ENCODE measurements around the gene MRPL58.

MRPL58 gene

GRCh38 chr17:75049057-75049456 is 36.6 kb downstream of the MRPL58 start:
- H3K27me3 ChIP-seq (ENCODE audit: insufficient read depth, low read depth, severe bottlenecking), result no peaks in the 10 kb centered on the region
- H3K9me3 ChIP-seq (ENCODE audit: severe bottlenecking), result no peaks in the 10 kb centered on the region
- TF ChIP-seq, protein P1, sequence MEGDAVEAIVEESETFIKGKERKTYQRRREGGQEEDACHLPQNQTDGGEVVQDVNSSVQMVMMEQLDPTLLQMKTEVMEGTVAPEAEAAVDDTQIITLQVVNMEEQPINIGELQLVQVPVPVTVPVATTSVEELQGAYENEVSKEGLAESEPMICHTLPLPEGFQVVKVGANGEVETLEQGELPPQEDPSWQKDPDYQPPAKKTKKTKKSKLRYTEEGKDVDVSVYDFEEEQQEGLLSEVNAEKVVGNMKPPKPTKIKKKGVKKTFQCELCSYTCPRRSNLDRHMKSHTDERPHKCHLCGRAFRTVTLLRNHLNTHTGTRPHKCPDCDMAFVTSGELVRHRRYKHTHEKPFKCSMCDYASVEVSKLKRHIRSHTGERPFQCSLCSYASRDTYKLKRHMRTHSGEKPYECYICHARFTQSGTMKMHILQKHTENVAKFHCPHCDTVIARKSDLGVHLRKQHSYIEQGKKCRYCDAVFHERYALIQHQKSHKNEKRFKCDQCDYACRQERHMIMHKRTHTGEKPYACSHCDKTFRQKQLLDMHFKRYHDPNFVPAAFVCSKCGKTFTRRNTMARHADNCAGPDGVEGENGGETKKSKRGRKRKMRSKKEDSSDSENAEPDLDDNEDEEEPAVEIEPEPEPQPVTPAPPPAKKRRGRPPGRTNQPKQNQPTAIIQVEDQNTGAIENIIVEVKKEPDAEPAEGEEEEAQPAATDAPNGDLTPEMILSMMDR (IDR thresholded peaks at IDR 0.05; ENCODE audit: low read depth, low read length), result no peak
- H3K27ac ChIP-seq, result no peak overlapping the region
- peaks cover 53% of the 10 kb centered on the region for H3K36me3 ChIP-seq
- no peak for DNase-seq
- no peak overlapping the region for H3K4me3 ChIP-seq (ENCODE audit: low read depth, low read length)

DNA sequence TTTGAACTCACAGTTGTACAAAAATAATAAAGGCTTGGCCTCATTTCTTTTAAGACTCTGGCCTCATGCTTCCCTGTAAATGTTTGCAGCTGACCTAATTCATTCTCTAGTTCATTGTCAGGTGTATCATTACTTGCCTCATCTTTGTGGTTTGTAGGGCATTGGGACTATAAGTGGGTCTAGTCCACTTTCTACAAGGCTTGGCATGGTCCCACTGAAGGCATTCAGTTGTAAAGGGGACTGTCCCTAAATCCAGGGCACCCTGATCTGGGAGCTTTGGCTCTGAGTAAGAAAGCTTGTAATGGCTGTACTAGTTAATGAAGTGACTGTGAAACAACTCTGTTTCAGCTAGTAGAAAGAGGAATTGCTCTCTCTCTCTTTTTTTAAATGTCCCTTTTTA is 37.2 kb downstream of the MRPL58 start:
- H3K36me3 ChIP-seq, result peaks cover 59% of the 10 kb centered on the region

GRCh38 chr17:75051941-75052340 is 39.5 kb downstream of the MRPL58 start:
- no peak overlapping the region for H3K27ac ChIP-seq
- H3K4me3 ChIP-seq (ENCODE audit: low read depth, low read length), result no peak overlapping the region
- no peaks in the 10 kb centered on the region for H3K9me3 ChIP-seq (ENCODE audit: severe bottlenecking)
- H3K27me3 ChIP-seq (ENCODE audit: insufficient read depth, low read depth, severe bottlenecking), result no peaks in the 10 kb centered on the region
- TF ChIP-seq, protein P1 (IDR thresholded peaks at IDR 0.05; ENCODE audit: low read depth, low read length), result no peak
- no peak for DNase-seq
- H3K36me3 ChIP-seq, result peaks cover 79% of the 10 kb centered on the region

More for the DNA sequence above, 37.2 kb downstream of the MRPL58 start:
- Histone ChIP-seq H3K4me3 (ENCODE audit: low read depth, low read length) (no peak overlapping the region), H3K9me3 (ENCODE audit: severe bottlenecking) (no peaks in the 10 kb centered on the region), H3K27me3 (ENCODE audit: insufficient read depth, low read depth, severe bottlenecking) (no peaks in the 10 kb centered on the region), H3K27ac (no peak overlapping the region)
- DNase-seq, result no peak
- TF ChIP-seq, protein P1 (IDR thresholded peaks at IDR 0.05; ENCODE audit: low read depth, low read length), result no peak

- no peaks in the 10 kb centered on the region for H3K9me3 ChIP-seq (ENCODE audit: severe bottlenecking)
- peaks cover 69% of the 10 kb centered on the region for H3K36me3 ChIP-seq
- TF ChIP-seq, protein P1 (IDR thresholded peaks at IDR 0.05; ENCODE audit: low read depth, low read length), result peak; percentile 57
- H3K4me3 ChIP-seq (ENCODE audit: low read depth, low read length), result no peak overlapping the region
- peak overlapping the region; percentile 80 for H3K27ac ChIP-seq
- peak; percentile 83 for DNase-seq
- H3K27me3 ChIP-seq (ENCODE audit: insufficient read depth, low read depth, severe bottlenecking), result no peaks in the 10 kb centered on the region
Measured at GRCh38 chr17:75059369-75060345, 47.2 kb downstream of the MRPL58 start.

DNA sequence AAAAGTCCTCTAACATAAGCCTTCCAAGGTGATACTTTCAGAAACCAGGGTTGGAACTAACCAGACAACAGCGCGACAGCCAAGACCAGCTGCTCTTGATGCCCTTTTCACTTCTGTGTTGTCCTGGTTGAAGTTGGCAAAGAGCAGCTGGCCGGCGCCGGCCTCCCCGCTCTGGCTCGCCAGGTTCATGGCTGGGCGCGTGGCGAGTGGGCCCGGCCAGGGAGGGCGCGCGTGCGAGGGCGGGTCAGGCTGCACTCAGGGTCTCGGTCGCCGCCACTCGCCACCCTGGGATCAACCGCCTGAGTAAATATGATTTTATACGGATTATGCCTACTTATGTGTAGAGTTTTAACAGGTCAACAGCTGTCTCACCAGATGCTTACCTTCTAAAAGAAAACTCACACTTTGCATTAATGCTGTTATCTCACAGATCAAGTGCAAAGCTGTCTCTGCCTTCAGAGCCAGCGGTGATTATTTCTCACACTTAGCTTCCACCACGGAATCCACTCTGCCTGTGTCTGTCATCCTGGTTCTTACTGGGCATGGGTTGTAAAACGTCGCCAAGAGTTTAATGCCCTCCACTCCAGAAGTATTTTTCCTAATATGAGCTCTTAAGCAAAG is 48.1 kb downstream of the MRPL58 start:
- H3K27ac ChIP-seq, result peak overlapping the region; percentile 80
- H3K36me3 ChIP-seq, result peaks cover 65% of the 10 kb centered on the region
- no peaks in the 10 kb centered on the region for H3K9me3 ChIP-seq (ENCODE audit: severe bottlenecking)
- H3K27me3 ChIP-seq (ENCODE audit: insufficient read depth, low read depth, severe bottlenecking), result no peaks in the 10 kb centered on the region
- peak overlapping the region; percentile 12 for H3K4me3 ChIP-seq (ENCODE audit: low read depth, low read length)
- peak; percentile 79 for DNase-seq
- TF ChIP-seq, protein P1 (IDR thresholded peaks at IDR 0.05; ENCODE audit: low read depth, low read length), result no peak
